ENCODE data around the gene RDH13. TPM values are rescaled to one million over a fixed set of nuclear protein-coding genes. Genes with fewer than 3 reads are reported as not detected.

Gene RDH13
- total RNA-seq, 4 donors from 2014 or later, result 70.6 to 225 (median 108) TPM

DNA sequence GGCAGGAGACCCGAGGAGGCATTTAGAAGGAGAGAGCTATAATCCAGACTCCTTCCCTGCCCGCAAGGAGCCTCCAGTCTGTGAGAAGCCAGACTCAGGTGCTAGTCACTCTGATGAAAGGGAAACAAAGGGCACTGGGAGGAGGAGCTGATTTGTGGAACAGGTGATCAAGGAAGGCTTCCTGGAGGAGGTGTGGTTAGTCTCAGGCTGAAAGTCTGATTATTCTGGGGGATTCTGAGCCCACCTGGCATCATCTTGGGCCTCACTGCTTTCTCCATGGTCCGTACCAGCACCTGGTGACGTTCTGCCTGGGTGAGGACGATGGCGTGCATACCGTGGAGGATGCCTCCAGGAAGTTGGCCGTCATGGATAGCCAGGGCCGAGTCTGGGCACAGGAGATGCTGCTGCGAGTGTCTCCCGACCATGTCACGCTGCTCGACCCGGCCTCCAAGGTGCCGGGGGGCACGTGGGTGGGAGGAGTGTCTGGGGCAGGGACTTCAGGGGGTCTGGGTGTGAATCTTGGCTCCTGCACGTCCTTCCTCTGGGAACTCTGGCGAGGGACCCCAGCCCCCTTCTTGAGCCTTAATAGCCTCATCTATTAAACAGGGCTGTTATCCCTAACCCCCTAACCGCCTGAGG lies 16.6 kb upstream of the RDH13 start:
- 93% methylated on average over 5 of the region's 19 CpGs for WGBS

DNA sequence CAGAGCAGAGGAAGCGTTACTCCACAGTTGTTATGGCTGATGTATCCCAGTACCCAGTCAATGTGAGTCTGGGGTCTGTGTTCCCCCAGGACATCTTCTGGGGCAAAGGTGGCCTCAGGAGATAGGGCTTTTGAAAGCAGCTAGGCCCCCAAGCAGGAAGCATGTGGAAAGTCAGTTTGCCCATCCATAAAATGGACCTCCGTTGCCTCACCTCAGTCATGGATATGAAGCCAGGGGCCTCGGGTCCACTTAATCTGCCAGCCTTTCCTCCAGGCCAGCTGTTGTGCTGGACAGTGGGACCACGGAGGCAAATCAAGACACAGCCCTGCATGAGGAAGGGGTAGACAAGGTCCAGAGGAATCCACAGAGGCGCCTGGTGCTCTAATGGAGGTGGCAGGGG lies 16.0 kb upstream of the RDH13 start:
- no peak overlapping the region for H3K4me3 ChIP-seq
- H3K36me3 ChIP-seq, result no peaks in the 10 kb centered on the region
- WGBS, result 87% methylated on average over 5 of the region's 5 CpGs
- no peak overlapping the region for H3K27ac ChIP-seq
- TF ChIP-seq POLR2AphosphoS5 (IDR thresholded peaks at IDR 0.05) (no peak), CTCF (IDR thresholded peaks at IDR 0.05) (no peak), EP300 (IDR thresholded peaks at IDR 0.05) (no peak), POLR2A (IDR thresholded peaks at IDR 0.05) (no peak)
- H3K4me1 ChIP-seq, result peaks cover 28% of the 10 kb centered on the region
- H3K9me3 ChIP-seq, result no peaks in the 10 kb centered on the region
- peaks cover 69% of the 10 kb centered on the region for H3K27me3 ChIP-seq
- no peak for DNase-seq (ENCODE audit: low spot score in 2 of 2)

More for the DNA sequence above, 16.6 kb upstream of the RDH13 start:
- H3K27ac ChIP-seq, result no peak overlapping the region
- peaks cover 28% of the 10 kb centered on the region for H3K4me1 ChIP-seq
- no peak overlapping the region for H3K4me3 ChIP-seq
- TF ChIP-seq EP300 (IDR thresholded peaks at IDR 0.05) (no peak), CTCF (IDR thresholded peaks at IDR 0.05) (no peak), POLR2A (IDR thresholded peaks at IDR 0.05) (no peak), POLR2AphosphoS5 (IDR thresholded peaks at IDR 0.05) (no peak)
- peaks cover 74% of the 10 kb centered on the region for H3K27me3 ChIP-seq
- DNase-seq (ENCODE audit: low spot score in 2 of 2), result no peak
- H3K9me3 ChIP-seq, result no peaks in the 10 kb centered on the region
- H3K36me3 ChIP-seq, result no peaks in the 10 kb centered on the region

- no peak for DNase-seq (ENCODE audit: low spot score in 2 of 2)
- TF ChIP-seq POLR2AphosphoS5 (IDR thresholded peaks at IDR 0.05), result no peak
- no peak for TF ChIP-seq CTCF (IDR thresholded peaks at IDR 0.05)
- TF ChIP-seq POLR2A (IDR thresholded peaks at IDR 0.05), result no peak
- no peak for TF ChIP-seq EP300 (IDR thresholded peaks at IDR 0.05)
- WGBS, result 67% methylated on average over 2 of the region's 2 CpGs
- H3K4me1 ChIP-seq, result peaks cover 22% of the 10 kb centered on the region
- H3K36me3 ChIP-seq, result no peaks in the 10 kb centered on the region
- no peaks in the 10 kb centered on the region for H3K9me3 ChIP-seq
- H3K27me3 ChIP-seq, result peaks cover 52% of the 10 kb centered on the region
- H3K27ac ChIP-seq, result no peak overlapping the region
- H3K4me3 ChIP-seq, result no peak overlapping the region
These were observed 14.2 kb upstream of the RDH13 start for GRCh38 chr19:55077106-55077505.

- H3K27me3 ChIP-seq, result peaks cover 52% of the 10 kb centered on the region
- TF ChIP-seq EP300 (IDR thresholded peaks at IDR 0.05), result no peak
- TF ChIP-seq POLR2AphosphoS5 (IDR thresholded peaks at IDR 0.05), result no peak
- no peak for TF ChIP-seq CTCF (IDR thresholded peaks at IDR 0.05)
- no peak for TF ChIP-seq POLR2A (IDR thresholded peaks at IDR 0.05)
- H3K4me1 ChIP-seq, result peaks cover 14% of the 10 kb centered on the region
- no peak overlapping the region for H3K27ac ChIP-seq
- H3K4me3 ChIP-seq, result no peak overlapping the region
- DNase-seq (ENCODE audit: low spot score in 2 of 2), result no peak
- no peaks in the 10 kb centered on the region for H3K36me3 ChIP-seq
- H3K9me3 ChIP-seq, result no peaks in the 10 kb centered on the region
- WGBS, result 71% methylated on average over 1 of the region's 12 CpGs
These were observed 13.4 kb upstream of the RDH13 start for GRCh38 chr19:55076321-55076720.

- whole genome bisulfite sequencing, result 26% methylated on average over 18 of the region's 18 CpGs
- no peak within 1 kb of the TSS for H3K4me3 ChIP-seq
- DNase-seq (ENCODE audit: low spot score in 2 of 2), result no peak
- H3K9me3 ChIP-seq, result no peaks in the 10 kb centered on the region
- no peak for TF ChIP-seq POLR2A (IDR thresholded peaks at IDR 0.05)
- TF ChIP-seq EP300 (IDR thresholded peaks at IDR 0.05), result no peak
- TF ChIP-seq POLR2AphosphoS5 (IDR thresholded peaks at IDR 0.05), result no peak
- TF ChIP-seq CTCF (IDR thresholded peaks at IDR 0.05), result no peak
- H3K36me3 ChIP-seq, result no peaks in the 10 kb centered on the region
- H3K4me1 ChIP-seq, result peaks cover 11% of the 10 kb centered on the region
- peaks cover 50% of the 10 kb centered on the region for H3K27me3 ChIP-seq
- H3K27ac ChIP-seq, result no peak within 1 kb of the TSS
These were observed 12.5 kb upstream of the RDH13 start, which contains the start of gene EPS8L1 for GRCh38 chr19:55075371-55075998. Gene EPS8L1 (plus strand): TSS chr19:55075869. CDS start chr19:55076445, 576 bp downstream.
